HepG2 (cell line): ENCODE results near the gene MEX3A. TPM values are rescaled to one million over a fixed set of nuclear protein-coding genes. Genes with fewer than 3 reads are reported as not detected.

Source experiments
- ARNT2 ChIP-seq: sonication (generic); formaldehyde crosslinking; IDR thresholded peaks from 2 replicates; pipeline ENCODE4 v1.8.0; 2022; ENCODE audit warnings: mild to moderate bottlenecking, low read depth, missing genetic modification reagents, moderate library complexity
- CEBPZ ChIP-seq: IDR thresholded peaks from 2 replicates; pipeline ENCODE4 v1.6.1; 2012; ENCODE audit warnings: low read length, improper control_type of control experiment
- CENPBD1 ChIP-seq: sonication (generic); formaldehyde crosslinking; IDR thresholded peaks from 2 replicates; pipeline ENCODE4 v1.8.0; 2022; ENCODE audit warnings: missing genetic modification reagents, low read depth, mild to moderate bottlenecking, borderline replicate concordance
- EEA1 ChIP-seq: sonication (generic); formaldehyde crosslinking; IDR thresholded peaks from 2 replicates; pipeline ENCODE4 v1.5.1; 2020; ENCODE audit warnings: mild to moderate bottlenecking, missing genetic modification reagents, borderline replicate concordance
- FLYWCH1 ChIP-seq: sonication (generic); formaldehyde crosslinking; IDR thresholded peaks from 2 replicates; pipeline ENCODE4 v1.8.1; 2023; ENCODE audit warnings: mild to moderate bottlenecking, missing genetic modification reagents
- JUNB ChIP-seq: sonication (generic); formaldehyde crosslinking; IDR thresholded peaks from 2 replicates; pipeline ENCODE4 v1.8.0; 2022; ENCODE audit warnings: missing genetic modification reagents, mild to moderate bottlenecking, borderline replicate concordance
- MAFK ChIP-seq, 2 experiments: IDR thresholded peaks in 1 of 2; conservative IDR thresholded peaks in 1 of 2; 2 replicates each; pipeline ENCODE4 v1.6.1; 2011; ENCODE audit warnings: improper control_type of control experiment in 2 of 2, low read length in 2 of 2
- MED1 ChIP-seq: sonication (generic); formaldehyde crosslinking; IDR thresholded peaks from 2 replicates; pipeline ENCODE4 v1.4.0; 2020; ENCODE audit warnings: missing genetic modification reagents
- NCOA2 ChIP-seq: sonication (generic); formaldehyde crosslinking; IDR thresholded peaks from 2 replicates; pipeline ENCODE4 v1.8.0; 2022; ENCODE audit warnings: inconsistent platforms
- RXRB ChIP-seq: IDR thresholded peaks from 2 replicates; pipeline ENCODE4 v1.6.1; 2016; ENCODE audit warnings: borderline replicate concordance, missing genetic modification reagents, missing compliant biosample characterization
- ZBTB10 ChIP-seq: sonication (generic); formaldehyde crosslinking; IDR thresholded peaks from 2 replicates; pipeline ENCODE4 v1.4.0; 2020; ENCODE audit warnings: missing genetic modification reagents, borderline replicate concordance
- ZNF253 ChIP-seq: sonication (generic); formaldehyde crosslinking; IDR thresholded peaks from 2 replicates; pipeline ENCODE4 v1.8.0; 2022; ENCODE audit warnings: mild to moderate bottlenecking, missing genetic modification reagents, borderline replicate concordance
- ZNF275 ChIP-seq: sonication (generic); formaldehyde crosslinking; IDR thresholded peaks from 2 replicates; pipeline ENCODE4 v1.8.0; 2022; ENCODE audit warnings: missing genetic modification reagents, mild to moderate bottlenecking, inconsistent platforms, borderline replicate concordance
- ZNF414 ChIP-seq: sonication (generic); formaldehyde crosslinking; IDR thresholded peaks from 2 replicates; pipeline ENCODE4 v1.5.0; 2020; ENCODE audit warnings: missing genetic modification reagents
- ZNF790 ChIP-seq: sonication (generic); formaldehyde crosslinking; IDR thresholded peaks from 2 replicates; pipeline ENCODE4 v1.8.0; 2022; ENCODE audit warnings: missing genetic modification reagents, mild to moderate bottlenecking, borderline replicate concordance
- ZZZ3 ChIP-seq: sonication (generic); formaldehyde crosslinking; IDR thresholded peaks from 2 replicates; pipeline ENCODE4 v1.4.0; 2020; ENCODE audit warnings: missing genetic modification reagents, mild to moderate bottlenecking, borderline replicate concordance
- polyA plus RNA-seq, 8 experiments: library from polyadenylated mRNA; depleted of rRNA in 3 of 8; stranded (reverse) in 7 of 8; unstranded in 1 of 8; fragments of >200 nt; fragmentation: Illumina TruSeq in 4 of 8; extraction: Trizol in 4 of 8; gene quantifications; 2 replicates each; pipeline versions ENCODE4 v1.2.1 to v1.2.3, GENCODE V29; 2011 to 2016; ENCODE audit warnings: low read depth in 4 of 8, missing spikeins in 1 of 8, mixed read lengths in 1 of 8; ENCODE audit not compliant: insufficient read depth in 1 of 8
- total RNA-seq, 5 experiments: library from RNA; depleted of rRNA; stranded (reverse); fragments of >200 nt; fragmentation: Illumina TruSeq; extraction: Trizol; gene quantifications; 2 replicates each; pipeline ENCODE4 v1.2.3, GENCODE V29; 2016; ENCODE audit warnings: low read depth in 1 of 5

Gene MEX3A
- total and polyA plus RNA-seq, 2 of the 13 experiments (the other 11 are each of a cell fraction or from before 2014, with no cell fraction given) = 7.6 to 9.1 TPM

GRCh38 chr1:156122519-156123355 is 40.5 kb upstream of the MEX3A start (continued):
- no peak for TF ChIP-seq CEBPZ
- TF ChIP-seq FLYWCH1 (CRISPR knock-in tag) = no peak
- no peak for TF ChIP-seq ZNF253
- TF ChIP-seq ZBTB10 (CRISPR knock-in tag) = peak; percentile 44; the same call in 1 of the 2 replicates
- TF ChIP-seq MED1 (CRISPR knock-in tag) = peak; percentile 69
- TF ChIP-seq MAFK (conservative IDR thresholded peaks at IDR 0.05 in 1 of 2, IDR thresholded peaks at IDR 0.05 in 1 of 2; ENCODE audit: low read length in 2 of 2) = peak; percentile 52 to 73
- no peak for TF ChIP-seq JUNB (CRISPR knock-in tag)
- TF ChIP-seq NCOA2 (CRISPR knock-in tag) = 0 out of 2 replicates have a peak, but pooled peaks have one; percentile 22
- no peak for TF ChIP-seq ZNF414
- 0 out of 2 replicates have a peak, but pooled peaks have one; percentile 23 for TF ChIP-seq RXRB (CRISPR knock-in tag)
- no peak for TF ChIP-seq EEA1 (CRISPR knock-in tag)
- no peak for TF ChIP-seq CENPBD1 (CRISPR knock-in tag)
- no peak for TF ChIP-seq ZZZ3 (CRISPR knock-in tag)
- no peak for TF ChIP-seq ZNF275 (CRISPR knock-in tag)
- TF ChIP-seq ARNT2 (CRISPR knock-in tag) = no peak
- no peak for TF ChIP-seq ZNF790 (CRISPR knock-in tag)
